Measurements from ENCODE around the gene B4GAT1.
A peak's percentile ranks its signal among the peaks of the same experiment; 100 is the strongest.
"Not testable (repeated sequence)": the region's sequence is repeated elsewhere in the genome, so short reads cannot be mapped to it uniquely, and the experiment has no call there.

B4GAT1 gene

GRCh38 chr11:66322732-66323427, 24.5 kb downstream of the B4GAT1 start:
- no peak for DNase-seq (ENCODE audit: low read depth in 3 of 3)

GRCh38 chr11:66321606-66322005, 25.8 kb downstream of the B4GAT1 start:
- DNase-seq (ENCODE audit: low read depth in 3 of 3), result no peak

GRCh38 chr11:66320748-66321147, 26.7 kb downstream of the B4GAT1 start:
- DNase-seq (ENCODE audit: low read depth in 3 of 3), result not testable (repeated sequence)

- not testable (repeated sequence) for DNase-seq (ENCODE audit: low read depth in 3 of 3)
Observed at GRCh38 chr11:66320289-66320688, 27.1 kb downstream of the B4GAT1 start.

- no peak for DNase-seq (ENCODE audit: low read depth in 3 of 3)
Observed at GRCh38 chr11:66318600-66318970, 28.8 kb downstream of the B4GAT1 start.

GRCh38 chr11:66317723-66318599, 29.5 kb downstream of the B4GAT1 start:
- no peak for DNase-seq (ENCODE audit: low read depth in 3 of 3)

GRCh38 chr11:66317322-66317722, 30.1 kb downstream of the B4GAT1 start:
- DNase-seq (ENCODE audit: low read depth in 3 of 3), result no peak

GRCh38 chr11:66316849-66317251, 30.6 kb downstream of the B4GAT1 start, which contains the start of gene CD248:
Gene CD248, minus strand, starts transcription at chr11:66317044. Its CDS starts 17 bp downstream, at chr11:66317027.
- DNase-seq (ENCODE audit: low read depth in 3 of 3), result no peak

GRCh38 chr11:66315921-66316811, 31.3 kb downstream of the B4GAT1 start:
- no peak for DNase-seq (ENCODE audit: low read depth in 3 of 3)

GRCh38 chr11:66315498-66315885, 31.9 kb downstream of the B4GAT1 start:
- no peak for DNase-seq (ENCODE audit: low read depth in 3 of 3)

GRCh38 chr11:66314561-66315497, 32.6 kb downstream of the B4GAT1 start:
- no peak for DNase-seq (ENCODE audit: low read depth in 3 of 3)

- DNase-seq (ENCODE audit: low read depth in 3 of 3), result no peak
Observed at GRCh38 chr11:66314186-66314501, 33.3 kb downstream of the B4GAT1 start.

GRCh38 chr11:66313321-66314185, 33.9 kb downstream of the B4GAT1 start:
- no peak for DNase-seq (ENCODE audit: low read depth in 3 of 3)

- peak; percentile 93 to 98 (median 97) for DNase-seq (ENCODE audit: low read depth in 3 of 3)
Observed at GRCh38 chr11:66312549-66313320, 34.7 kb downstream of the B4GAT1 start.

GRCh38 chr11:66311965-66312548, 35.4 kb downstream of the B4GAT1 start:
- peak; percentile 90 to 98 (median 95) for DNase-seq (ENCODE audit: low read depth in 3 of 3)

GRCh38 chr11:66311470-66311964, 35.9 kb downstream of the B4GAT1 start:
- DNase-seq (ENCODE audit: low read depth in 3 of 3), result no peak

GRCh38 chr11:66310803-66311440, 36.5 kb downstream of the B4GAT1 start:
- DNase-seq (ENCODE audit: low read depth in 3 of 3), result not testable (repeated sequence)

GRCh38 chr11:66310324-66310723, 37.1 kb downstream of the B4GAT1 start:
- DNase-seq (ENCODE audit: low read depth in 3 of 3), result no peak
